Stimulated activated CD4-positive, alpha-beta T cell treated with anti-CD3 and anti-CD28 coated beads, TNF-alpha, amount 100 ng/mL, for 48 hours (primary cell): ENCODE data around the gene CCL28.
"Not testable (repeated sequence)": the region's sequence is repeated elsewhere in the genome, so short reads cannot be mapped to it uniquely, and the experiment has no call there.

ENCODE experiments used
- DNase-seq, 3 donors: peaks; one replicate each; pipeline ENCODE4 v3.0.0-alpha.2; 2020; ENCODE audit warnings: low read depth in 3 of 3

The CCL28 gene

GRCh38 chr5:43410414-43410813 is 1.8 kb downstream of the CCL28 start:
- DNase-seq: no peak

- DNase-seq: no peak
Observed at GRCh38 chr5:43409809-43410271, 2.4 kb downstream of the CCL28 start.

- DNase-seq: not testable (repeated sequence)
Observed at GRCh38 chr5:43402524-43403066, 9.6 kb downstream of the CCL28 start.

GRCh38 chr5:43401827-43402226 is 10.4 kb downstream of the CCL28 start:
- no peak for DNase-seq

GRCh38 chr5:43400082-43400481 is 12.1 kb downstream of the CCL28 start:
- no peak for DNase-seq

GRCh38 chr5:43396762-43397304 is 15.4 kb downstream of the CCL28 start:
- peak; percentile 24 to 55 (median 43) for DNase-seq

- DNase-seq: no peak
Observed at GRCh38 chr5:43390471-43390870, 21.7 kb downstream of the CCL28 start.

- peak; percentile 3 to 43 (median 16) for DNase-seq
Observed at GRCh38 chr5:43389679-43390329, 22.4 kb downstream of the CCL28 start.

- no peak for DNase-seq
Observed at GRCh38 chr5:43386960-43387362, 25.2 kb downstream of the CCL28 start.

- no peak for DNase-seq
Observed at GRCh38 chr5:43376496-43377140, 35.6 kb downstream of the CCL28 start.

GRCh38 chr5:43371821-43372220 is 40.4 kb downstream of the CCL28 start:
- no peak for DNase-seq

GRCh38 chr5:43370352-43370751 is 41.8 kb downstream of the CCL28 start:
- no peak for DNase-seq

- DNase-seq: no peak
Observed at GRCh38 chr5:43369651-43370050, 42.5 kb downstream of the CCL28 start.

GRCh38 chr5:43367909-43368669 is 44.1 kb downstream of the CCL28 start:
- DNase-seq: no peak

GRCh38 chr5:43367453-43367852 is 44.7 kb downstream of the CCL28 start:
- DNase-seq: no peak

- DNase-seq: not testable (repeated sequence)
Observed at GRCh38 chr5:43366680-43367246, 45.4 kb downstream of the CCL28 start.

- not testable (repeated sequence) for DNase-seq
Observed at GRCh38 chr5:43365155-43365554, 47.0 kb downstream of the CCL28 start.

- no peak for DNase-seq
Observed at GRCh38 chr5:43363445-43364152, 48.6 kb downstream of the CCL28 start.

- DNase-seq: no peak
Observed at GRCh38 chr5:43362725-43363435, 49.3 kb downstream of the CCL28 start.

- no peak for DNase-seq
Observed at GRCh38 chr5:43358726-43359125, 53.5 kb downstream of the CCL28 start.
